ENCODE results near the gene RMI2. TPM values are rescaled to one million over a fixed set of nuclear protein-coding genes. Genes with fewer than 3 reads are reported as not detected.

Gene RMI2
- total and polyA plus RNA-seq, 2 of the 8 experiments (the other 6 are each of a cell fraction or from before 2014, with no cell fraction given), result 58.2 to 96.0 TPM

GRCh38 chr16:11356573-11357331 lies 11.5 kb downstream of the RMI2 start:
- Histone ChIP-seq H3K23me2 (ENCODE audit: low read depth, low read length) (no peaks in the 10 kb centered on the region), H3K79me1 (ENCODE audit: low read depth, low read length) (no peaks in the 10 kb centered on the region; the same call in 1 of the 2 replicates), H4K20me1 (replicated peaks in 1 of 2; ENCODE audit: control insufficient read depth in 1 of 2, insufficient read depth in 2 of 2, low read length in 2 of 2) (peaks cover 0 to 2% of the 10 kb centered on the region in 2 experiments), H3K79me2 (ENCODE audit: control insufficient read depth in 1 of 2, insufficient read depth in 2 of 2, low read length in 2 of 2) (peaks cover 0 to 21% of the 10 kb centered on the region in 2 experiments; a peak in 2 of 4 replicates), H4K91ac (replicated peaks; ENCODE audit: insufficient read length, low read length) (no peak overlapping the region), H3K56ac (replicated peaks; ENCODE audit: insufficient read length, low read depth, low read length) (no peak overlapping the region), H3K4me2 (ENCODE audit: insufficient read depth in 1 of 2, low read depth in 2 of 2, low read length in 2 of 2) (no peak overlapping the region), H3K27ac (ENCODE audit: low read depth, low read length) (no peak overlapping the region), H4K5ac (ENCODE audit: insufficient read length, low read depth, low read length) (no peak overlapping the region), H2BK15ac (ENCODE audit: low read length) (peak overlapping the region; percentile 84; the same call in 1 of the 2 replicates), H3K36me3 (ENCODE audit: control insufficient read depth in 2 of 4, insufficient read depth in 4 of 4, low read length in 3 of 4) (peaks cover 0 to 6% (median 2%) of the 10 kb centered on the region in 4 experiments; a peak in 2 of 8 replicates), H2AFZ (ENCODE audit: low read length) (no peak overlapping the region), H3K23ac (ENCODE audit: insufficient read length) (no peak overlapping the region), H2AK5ac (ENCODE audit: low read depth, low read length) (no peak overlapping the region), H3K18ac (ENCODE audit: extremely low read depth, low read length) (no peak overlapping the region), H2BK5ac (ENCODE audit: low read depth, low read length) (no peak overlapping the region; the same call in 1 of the 2 replicates), H3K4me1 (replicated peaks in 1 of 4; ENCODE audit: control insufficient read depth in 3 of 4, insufficient read depth in 4 of 4, low read length in 3 of 4) (peaks cover 0 to 2% (median 0%) of the 10 kb centered on the region in 4 experiments; a peak in 3 of 7 replicates), H4K8ac (ENCODE audit: extremely low read depth, insufficient read depth, low read length) (no peak overlapping the region), H3K14ac (ENCODE audit: insufficient read length) (no peak overlapping the region), H3K27me3 (replicated peaks in 1 of 4; ENCODE audit: control insufficient read depth in 3 of 4, extremely low read depth in 1 of 4, insufficient read depth in 3 of 4, low read length in 3 of 4) (no peaks in the 10 kb centered on the region), H2BK20ac (ENCODE audit: low read length) (no peak overlapping the region; the same call in 1 of the 2 replicates), H3K4ac (replicated peaks; ENCODE audit: insufficient read length, low read depth, low read length) (no peak overlapping the region), H2BK12ac (ENCODE audit: low read depth, low read length) (peak overlapping the region; percentile 78; the same call in 1 of the 2 replicates), H2BK120ac (replicated peaks; ENCODE audit: low read depth, low read length) (no peak overlapping the region), H3K9me3 (ENCODE audit: insufficient read depth in 2 of 2, low read depth in 1 of 2, low read length in 1 of 2) (0 out of 4 replicates have a peak, but pooled peaks cover 2 to 3% of the 10 kb centered on the region in 2 experiments), H3K4me3 (ENCODE audit: extremely low read depth in 1 of 4, insufficient read depth in 2 of 4, low read depth in 3 of 4, low read length in 4 of 4) (no peak overlapping the region), H3K9ac (replicated peaks in 1 of 4; ENCODE audit: extremely low read depth in 1 of 4, low read depth in 3 of 4, low read length in 3 of 4) (no peak overlapping the region)
- WGBS, 2 experiments (ENCODE audit: extremely low coverage in 1 of 2, insufficient coverage in 1 of 2, insufficient read length in 1 of 2, insufficient replicate concordance in 2 of 2, low coverage in 1 of 2, low lambda C conversion rate in 2 of 2, missing lambda C conversion rate in 1 of 2), result 69% methylated on average over 15 of the region's 15 CpGs; no CpG with 5 or more reads in 1 of the 2 experiments
- FAIRE-seq (no peak), DNase-seq (ENCODE audit: low read depth in 1 of 2, low spot score in 2 of 2) (peak; percentile 36 to 85)
- POLR2A ChIA-PET (ENCODE audit: partially characterized antibody), result interaction anchor here (0.6 to 2.1 kb wide), 8 partner anchors 9 to 101 kb away, joined by 3 to 20 read pairs (median 4); partner anchors contain the start of gene SOCS1
- CTCF ChIA-PET (ENCODE audit: partially characterized antibody), result interaction anchor here (0.6 to 6.2 kb wide), 46 partner anchors 10 to 715 kb away, joined by 3 to 56 read pairs (median 4); partner anchors contain the start of genes PRM3, SOCS1 and TNP2
- TF ChIP-seq ATF2 (IDR thresholded peaks at IDR 0.05; ENCODE audit: low read length) (no peak), CTCF (IDR thresholded peaks at IDR 0.05; ENCODE audit: control extremely low read depth in 1 of 3, insufficient read depth in 1 of 3, low read depth in 1 of 3, low read length in 3 of 3) (peak; percentile 70 to 82 (median 79)), CREB1 (IDR thresholded peaks at IDR 0.05) (peak; percentile 42; the same call in 1 of the 2 replicates), POU5F1 (IDR thresholded peaks at IDR 0.05; ENCODE audit: low read depth, low read length) (no peak), YY1 (IDR thresholded peaks at IDR 0.05; ENCODE audit: low read depth, low read length) (0 out of 2 replicates have a peak, but pooled peaks have one; percentile 63), RAD21 (IDR thresholded peaks at IDR 0.05 in 1 of 2, conservative IDR thresholded peaks at IDR 0.05 in 1 of 2; ENCODE audit: low read depth in 2 of 2, low read length in 2 of 2) (peak; percentile 90 to 94)
